ENCODE measurements around the gene PLCD3.
A peak's percentile ranks its signal among the peaks of the same experiment; 100 is the strongest.

The PLCD3 gene, protein sequence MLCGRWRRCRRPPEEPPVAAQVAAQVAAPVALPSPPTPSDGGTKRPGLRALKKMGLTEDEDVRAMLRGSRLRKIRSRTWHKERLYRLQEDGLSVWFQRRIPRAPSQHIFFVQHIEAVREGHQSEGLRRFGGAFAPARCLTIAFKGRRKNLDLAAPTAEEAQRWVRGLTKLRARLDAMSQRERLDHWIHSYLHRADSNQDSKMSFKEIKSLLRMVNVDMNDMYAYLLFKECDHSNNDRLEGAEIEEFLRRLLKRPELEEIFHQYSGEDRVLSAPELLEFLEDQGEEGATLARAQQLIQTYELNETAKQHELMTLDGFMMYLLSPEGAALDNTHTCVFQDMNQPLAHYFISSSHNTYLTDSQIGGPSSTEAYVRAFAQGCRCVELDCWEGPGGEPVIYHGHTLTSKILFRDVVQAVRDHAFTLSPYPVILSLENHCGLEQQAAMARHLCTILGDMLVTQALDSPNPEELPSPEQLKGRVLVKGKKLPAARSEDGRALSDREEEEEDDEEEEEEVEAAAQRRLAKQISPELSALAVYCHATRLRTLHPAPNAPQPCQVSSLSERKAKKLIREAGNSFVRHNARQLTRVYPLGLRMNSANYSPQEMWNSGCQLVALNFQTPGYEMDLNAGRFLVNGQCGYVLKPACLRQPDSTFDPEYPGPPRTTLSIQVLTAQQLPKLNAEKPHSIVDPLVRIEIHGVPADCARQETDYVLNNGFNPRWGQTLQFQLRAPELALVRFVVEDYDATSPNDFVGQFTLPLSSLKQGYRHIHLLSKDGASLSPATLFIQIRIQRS

DNA sequence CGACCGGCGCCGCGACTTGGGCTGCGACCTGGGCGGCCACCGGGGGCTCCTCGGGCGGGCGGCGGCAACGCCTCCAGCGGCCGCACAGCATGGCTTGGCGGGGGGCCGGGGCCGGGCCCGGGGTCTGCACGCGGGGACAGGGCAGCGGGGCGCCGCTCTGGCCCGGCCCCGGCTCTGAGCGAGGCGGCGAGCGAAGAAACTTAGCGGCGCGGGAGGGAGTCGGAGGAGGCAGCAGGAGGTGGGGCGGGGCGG is at the start of gene PLCD3:
Gene PLCD3, minus strand, starts transcription at position 196 of the 252 bp plus-strand sequence. Its CDS starts 105 bp downstream, at position 91.
- no peak for DNase-seq (ENCODE audit: low read depth in 2 of 2)

DNA sequence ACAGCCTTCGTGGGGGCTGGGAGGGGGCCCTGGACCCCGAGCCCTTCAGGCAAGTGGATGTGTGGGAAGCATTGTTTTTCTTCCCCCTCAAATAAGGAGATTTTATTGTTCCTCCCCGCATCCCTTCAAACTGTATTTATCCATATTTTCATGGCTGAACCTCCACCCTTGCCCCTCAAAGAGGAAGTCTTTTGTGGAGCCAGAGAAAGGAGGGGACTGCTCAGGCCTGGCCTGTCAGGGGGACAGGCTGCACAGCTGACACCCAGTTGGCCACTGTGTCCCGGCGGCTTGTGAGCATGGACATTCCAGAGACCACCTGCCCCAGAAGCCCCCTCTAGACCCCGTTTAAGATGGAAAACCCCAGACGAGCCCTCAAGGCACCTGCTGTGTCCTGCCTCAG is 45.2 kb upstream of the PLCD3 start:
- DNase-seq (ENCODE audit: low read depth in 2 of 2): no peak

DNA sequence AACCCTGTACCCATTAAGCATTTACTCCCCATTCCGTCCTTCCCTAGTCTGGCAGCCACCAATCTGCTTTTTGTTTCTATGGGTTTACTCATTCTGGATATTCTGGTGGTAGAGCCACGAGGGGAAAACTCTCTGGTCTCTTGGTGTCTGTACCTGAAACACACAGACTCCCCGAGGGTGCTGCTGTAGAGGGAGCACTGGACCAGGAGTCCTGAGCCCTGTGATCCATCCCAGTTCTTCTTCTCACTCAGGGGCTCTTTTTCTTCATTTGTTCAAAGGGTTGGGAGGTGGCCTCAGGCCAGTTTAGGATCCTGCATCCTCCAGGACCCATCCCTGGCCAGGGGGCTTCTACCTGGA is 43.4 kb upstream of the PLCD3 start:
- no peak for DNase-seq (ENCODE audit: low read depth in 2 of 2)

DNA sequence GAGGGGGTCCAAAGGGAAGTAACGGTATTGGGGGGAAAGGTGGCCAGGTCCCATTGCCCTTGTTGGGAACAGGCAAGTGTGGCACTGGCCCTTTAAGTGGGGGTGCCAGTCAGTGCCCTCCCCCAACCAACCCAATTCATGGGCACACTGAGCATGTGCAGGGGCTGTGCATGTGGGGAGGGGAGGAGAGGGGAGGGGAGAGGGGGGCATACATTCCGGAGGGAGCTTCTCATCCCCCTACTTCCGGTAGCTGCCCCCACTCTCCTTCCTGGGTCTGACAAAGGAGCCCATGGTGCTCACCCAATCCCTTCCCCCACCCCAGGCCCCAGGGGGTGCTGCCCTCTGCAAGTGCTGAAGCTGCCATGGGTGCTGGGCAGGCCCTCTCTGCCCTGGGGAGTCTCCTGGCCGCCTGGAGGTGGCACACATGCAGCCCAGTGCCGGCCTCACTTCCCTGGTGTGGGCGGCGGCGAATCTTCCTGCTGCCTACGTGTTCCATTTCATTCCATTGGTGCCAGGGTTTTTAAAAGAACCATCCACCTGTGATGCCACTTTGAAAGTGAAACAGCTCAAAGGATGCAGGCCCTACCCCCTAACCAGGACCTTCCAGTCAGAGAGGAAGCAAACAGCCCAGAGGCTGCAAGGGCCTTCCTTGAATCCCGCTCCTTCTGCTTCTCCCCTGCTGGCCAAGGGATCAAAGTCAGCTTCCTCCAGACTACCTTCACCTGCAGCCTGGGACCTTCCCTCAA is 40.4 kb upstream of the PLCD3 start:
- peak in 1 of 2 experiments; percentile 68 for DNase-seq (ENCODE audit: low read depth in 2 of 2)

DNA sequence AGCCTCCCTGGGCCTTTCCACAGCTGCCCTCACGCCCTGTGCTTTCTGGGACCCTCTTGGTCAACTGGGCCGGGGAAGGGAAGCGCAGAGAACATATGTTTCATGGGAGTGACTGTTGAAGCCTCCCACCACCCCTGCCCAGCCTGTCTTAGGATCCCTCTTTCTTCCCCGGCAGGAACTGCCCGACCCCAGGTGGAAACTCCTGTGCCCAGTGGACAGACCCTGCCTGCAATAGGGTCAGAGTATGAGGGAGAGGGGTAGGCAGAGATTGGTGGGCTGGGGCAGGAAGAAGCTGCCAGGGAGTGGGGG is 39.9 kb upstream of the PLCD3 start:
- DNase-seq (ENCODE audit: low read depth in 2 of 2): no peak

DNA sequence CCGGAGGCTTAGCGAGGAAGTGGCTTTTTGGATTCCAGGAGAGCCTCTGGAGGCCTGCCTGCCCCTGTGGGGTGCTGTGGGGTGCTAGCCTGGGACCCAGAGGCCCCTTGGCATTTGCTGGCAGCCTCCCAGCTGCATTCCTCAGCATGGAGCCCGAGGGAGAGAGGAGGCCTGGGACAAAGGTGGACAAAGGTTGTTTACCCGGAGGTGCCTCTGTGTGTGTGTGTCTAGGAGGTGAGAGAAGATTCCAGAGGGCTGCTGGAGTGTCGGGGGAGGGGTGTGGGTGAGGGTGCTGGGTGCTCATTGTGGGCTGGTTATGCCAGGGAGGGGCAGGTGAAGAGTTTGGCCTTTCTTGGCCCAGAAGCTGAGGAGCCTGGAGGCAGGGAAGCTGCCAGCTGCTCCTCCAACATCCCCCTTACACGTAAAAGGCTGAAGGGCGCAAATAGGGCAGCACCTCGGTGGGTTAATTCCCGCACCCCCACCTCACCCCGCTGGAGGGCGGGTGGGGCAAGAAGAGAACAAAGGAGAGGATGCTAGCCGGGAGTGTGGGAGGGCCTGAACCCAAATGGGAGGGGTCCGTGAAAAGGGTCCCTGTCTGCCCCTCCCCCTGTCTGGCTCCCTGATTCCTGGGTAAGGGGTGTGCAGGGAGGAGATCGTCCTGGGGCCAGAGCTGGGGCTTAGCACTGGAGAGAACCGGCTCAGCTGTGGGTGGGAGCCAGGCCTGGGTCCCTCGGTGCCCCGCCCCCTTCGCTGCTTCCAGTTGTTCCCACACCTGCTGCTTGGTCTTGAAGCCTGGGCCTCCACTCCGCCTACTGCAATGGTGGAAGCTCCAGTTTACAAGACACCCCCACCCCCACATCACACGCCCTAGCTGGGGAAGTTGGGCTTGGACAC is 39.3 kb upstream of the PLCD3 start:
- no peak for DNase-seq (ENCODE audit: low read depth in 2 of 2)

DNA sequence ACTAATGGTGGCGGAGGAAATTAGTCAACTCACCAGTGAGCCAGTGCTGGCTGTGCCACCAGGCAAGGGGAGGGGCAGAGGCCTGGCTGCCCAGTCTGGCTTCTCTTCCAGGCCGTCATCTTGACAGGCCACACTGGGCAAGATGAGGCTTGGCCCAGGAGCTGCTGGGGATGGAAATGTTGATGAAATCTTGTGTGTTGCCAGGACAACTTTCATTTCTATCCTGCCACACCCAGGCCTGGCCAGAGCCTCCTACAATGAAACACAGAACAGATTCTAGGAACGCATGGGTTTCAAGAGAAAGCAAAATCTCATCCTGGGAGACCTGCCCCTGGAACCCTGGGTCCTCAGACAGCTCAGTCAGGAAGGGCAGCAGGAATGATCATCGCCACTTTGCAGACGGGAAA is 38.6 kb upstream of the PLCD3 start:
- no peak for DNase-seq (ENCODE audit: low read depth in 2 of 2)

DNA sequence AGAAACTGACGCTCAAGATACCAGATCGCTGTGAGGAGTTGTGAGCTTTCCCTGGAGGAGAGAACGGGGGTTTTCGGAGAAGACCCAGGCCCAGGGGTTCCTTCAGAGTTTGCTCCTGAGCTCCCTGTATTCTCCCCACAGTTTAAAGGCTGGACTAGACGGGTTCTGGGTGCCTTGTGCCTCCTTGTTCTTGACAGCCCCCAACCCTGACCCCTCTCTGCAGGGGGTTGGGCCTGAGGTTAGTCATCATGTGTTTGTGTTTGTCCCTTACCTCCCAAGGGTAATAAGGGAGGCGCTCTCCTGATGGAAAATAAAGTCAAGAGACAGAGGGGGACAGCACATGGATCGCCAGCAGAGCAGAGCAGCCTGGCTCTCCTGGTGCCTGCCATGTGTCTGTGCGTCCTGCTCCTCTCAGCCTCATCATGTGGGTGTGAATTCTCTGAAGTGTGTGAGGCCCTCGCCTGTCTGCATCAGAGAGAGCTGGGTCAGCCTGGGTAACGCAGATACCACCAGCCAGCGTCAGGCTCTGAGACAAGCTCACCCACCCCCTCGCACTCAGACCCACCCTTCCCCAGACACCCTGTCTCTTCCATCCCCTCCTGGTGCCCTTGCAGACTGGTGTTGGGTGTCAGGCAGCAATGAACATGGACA is 38.1 kb upstream of the PLCD3 start:
- no peak for DNase-seq (ENCODE audit: low read depth in 2 of 2)

DNA sequence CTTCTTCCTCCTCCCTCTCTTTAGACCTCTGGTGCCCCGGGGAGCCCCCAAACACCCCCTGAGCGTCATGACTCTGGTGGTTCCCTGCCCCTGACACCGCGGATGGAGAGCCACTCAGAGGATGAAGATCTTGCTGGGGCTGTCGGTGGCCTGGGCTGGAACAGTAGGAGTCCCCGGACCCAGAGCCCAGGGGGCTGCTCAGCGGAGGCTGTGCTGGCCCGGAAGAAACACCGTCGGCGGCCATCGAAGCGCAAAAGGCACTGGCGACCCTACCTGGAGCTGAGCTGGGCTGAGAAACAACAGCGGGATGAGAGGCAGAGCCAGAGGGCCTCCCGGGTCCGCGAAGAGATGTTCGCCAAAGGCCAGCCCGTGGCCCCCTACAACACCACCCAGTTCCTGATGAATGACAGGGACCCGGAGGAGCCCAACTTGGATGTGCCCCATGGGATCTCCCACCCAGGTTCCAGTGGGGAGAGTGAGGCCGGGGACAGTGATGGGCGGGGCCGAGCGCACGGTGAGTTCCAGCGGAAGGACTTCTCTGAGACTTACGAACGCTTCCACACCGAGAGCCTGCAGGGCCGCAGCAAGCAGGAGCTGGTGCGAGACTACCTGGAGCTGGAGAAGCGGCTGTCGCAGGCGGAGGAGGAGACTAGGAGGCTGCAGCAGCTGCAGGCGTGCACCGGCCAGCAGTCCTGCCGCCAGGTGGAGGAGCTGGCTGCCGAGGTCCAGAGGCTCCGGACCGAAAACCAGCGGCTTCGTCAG is 36.9 kb upstream of the PLCD3 start:
- DNase-seq (ENCODE audit: low read depth in 2 of 2): no peak

DNA sequence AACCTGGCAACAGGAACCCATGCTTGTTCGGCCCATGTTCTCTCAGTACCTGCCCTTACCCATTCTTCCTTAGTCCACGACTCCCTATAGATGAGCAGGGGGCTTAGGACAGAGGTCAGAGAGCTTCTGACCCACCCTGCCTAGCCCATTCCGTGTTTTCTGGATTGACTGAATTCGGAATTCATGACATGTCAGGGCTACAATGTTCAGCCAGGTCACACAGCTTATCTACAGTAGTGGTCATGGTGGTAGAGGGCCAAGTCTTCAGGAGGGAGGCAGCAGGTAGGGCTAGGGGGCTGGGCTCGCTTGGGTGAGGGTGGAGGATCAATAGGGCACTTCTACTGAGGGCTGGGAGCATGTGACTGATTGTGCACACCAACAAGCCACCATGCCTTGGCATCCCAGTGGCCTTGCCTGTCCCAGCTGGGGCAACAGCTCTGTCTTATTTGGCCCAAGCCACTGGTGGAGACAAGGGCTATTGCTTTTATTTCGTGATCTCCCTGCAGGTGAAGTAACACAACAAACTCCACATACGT is 32.5 kb upstream of the PLCD3 start:
- no peak for DNase-seq (ENCODE audit: low read depth in 2 of 2)

DNA sequence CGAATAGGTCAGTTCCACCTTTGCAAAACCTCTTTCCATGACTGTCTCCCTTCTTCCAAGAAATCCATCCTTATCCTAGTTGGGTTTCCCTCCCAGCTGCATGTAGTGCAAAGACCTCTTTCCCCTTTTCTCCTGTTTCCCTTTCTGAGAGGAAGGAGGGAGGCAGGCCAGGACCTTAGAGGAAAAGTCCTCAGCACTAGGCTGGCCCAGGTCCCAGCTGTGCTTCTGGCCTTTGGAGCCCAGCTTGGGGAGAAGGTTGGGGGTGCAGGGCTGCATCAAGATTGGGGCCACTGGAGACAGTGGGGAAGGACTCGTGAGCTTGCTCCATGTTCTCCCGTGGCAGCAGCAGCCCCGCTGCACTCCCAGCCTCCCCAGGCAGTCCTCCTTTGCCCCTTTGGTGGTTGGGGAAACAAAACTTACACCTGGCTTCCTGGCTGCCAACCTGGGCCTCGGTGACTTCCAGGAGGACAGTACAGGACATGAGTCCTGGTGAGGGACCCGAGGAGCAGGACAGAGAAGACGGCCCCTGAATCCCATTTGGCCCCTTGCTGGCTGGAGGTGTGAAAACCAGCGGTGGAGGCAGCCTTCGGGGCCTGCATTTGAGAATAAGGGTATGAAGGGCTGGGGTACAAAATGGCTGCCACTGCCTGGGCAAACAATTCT is 29.8 kb upstream of the PLCD3 start:
- no peak for DNase-seq (ENCODE audit: low read depth in 2 of 2)

DNA sequence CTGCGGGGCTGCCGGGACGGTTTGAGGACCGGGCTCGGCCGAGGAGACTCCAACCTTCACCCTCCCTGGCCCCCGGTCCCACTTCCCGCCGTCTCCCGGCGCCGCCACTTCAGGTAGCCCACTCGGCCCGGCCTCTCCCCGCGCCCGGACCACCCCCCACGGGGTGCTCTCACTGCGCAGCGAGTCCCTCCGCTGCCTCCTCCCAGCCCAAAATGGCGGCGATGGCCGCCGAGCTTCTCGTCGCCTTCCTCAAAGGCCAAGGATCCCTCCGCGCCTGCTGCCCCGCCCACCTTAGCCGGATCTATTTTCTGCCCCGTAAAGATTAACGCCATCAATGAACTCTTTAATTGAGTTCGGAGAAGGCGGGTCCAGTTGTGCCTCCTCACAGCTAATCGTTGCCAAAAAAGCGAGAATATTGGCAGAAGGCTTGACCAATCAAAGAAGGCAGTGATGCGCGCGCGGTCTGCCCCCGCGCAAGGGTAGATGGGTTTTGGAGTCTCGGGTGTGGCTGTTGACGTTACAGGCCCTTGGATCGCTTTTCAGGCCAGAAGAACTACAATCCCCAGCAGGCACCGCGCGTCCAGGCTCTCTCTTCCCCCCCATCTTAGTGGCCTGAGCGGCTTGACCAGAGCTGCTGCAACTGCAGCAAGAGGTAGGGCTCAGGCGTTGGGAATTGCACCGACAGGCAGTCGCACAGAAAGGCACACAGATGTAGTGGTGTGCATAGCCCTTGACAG is 29.1 kb upstream of the PLCD3 start, which contains the start of gene HEXIM2:
Gene HEXIM2, plus strand, starts transcription at position 588 of the 737 bp plus-strand sequence. CDS start 919 bp downstream, outside the sequence.
- DNase-seq (ENCODE audit: low read depth in 2 of 2): peak; percentile 100

DNA sequence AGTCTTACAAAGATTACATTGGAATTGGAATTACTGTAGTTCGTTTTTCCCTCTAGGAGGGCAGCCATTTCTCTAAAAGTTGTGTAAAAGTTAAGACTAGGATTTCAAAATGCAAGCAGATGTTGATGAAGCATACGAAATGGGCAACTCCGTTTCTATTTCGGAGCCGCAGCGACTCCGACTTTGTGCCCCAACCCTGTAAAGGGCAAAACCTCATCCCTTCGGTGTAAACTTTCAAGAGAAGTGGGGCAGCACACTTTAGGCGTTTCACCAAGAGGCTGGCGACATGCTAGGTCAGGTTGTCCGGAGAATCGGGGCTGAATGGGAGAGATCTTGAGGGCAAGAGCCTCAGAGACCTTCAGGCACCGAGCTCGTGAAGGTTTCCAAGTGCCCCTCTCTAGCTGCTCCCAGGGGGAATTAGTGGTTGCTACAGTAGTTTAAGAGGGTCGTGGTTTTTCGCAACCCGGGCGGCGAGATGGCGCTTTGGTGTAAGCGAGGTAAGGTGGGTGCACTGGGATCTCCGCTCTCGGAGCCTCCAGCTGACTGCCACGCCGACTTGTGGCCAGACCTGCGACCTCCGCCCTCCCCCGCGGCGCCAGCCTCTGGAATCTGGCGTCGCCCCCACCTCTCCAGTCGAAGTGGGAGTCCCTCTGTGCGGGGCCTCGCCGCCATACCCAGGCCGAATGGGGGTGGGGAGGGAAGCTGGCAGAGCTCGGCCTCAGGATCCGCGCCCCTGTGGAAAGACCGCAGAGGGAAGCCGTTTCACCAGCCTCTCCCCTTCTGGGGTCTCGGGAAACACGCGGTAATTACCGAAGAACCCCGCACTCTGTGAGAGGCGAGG is 28.4 kb upstream of the PLCD3 start:
- no peak for DNase-seq (ENCODE audit: low read depth in 2 of 2)

DNA sequence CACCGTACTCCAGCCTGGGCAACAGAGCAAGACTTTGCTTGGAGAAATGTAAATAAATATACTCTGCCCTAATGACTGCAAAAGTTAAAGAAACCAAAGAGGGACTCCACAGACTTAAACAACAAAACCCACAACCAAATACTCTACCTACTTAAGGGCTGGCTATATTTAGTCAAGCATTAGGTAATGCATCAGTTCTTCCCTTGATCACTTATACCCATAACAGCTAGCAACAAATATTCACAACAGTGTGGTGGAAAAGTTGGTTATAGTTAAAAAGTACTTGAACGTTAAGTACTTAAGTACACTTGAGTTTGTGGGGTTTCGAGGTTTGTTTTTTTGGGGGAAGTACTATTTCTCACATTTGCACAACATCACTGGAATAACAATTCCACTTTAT is 23.9 kb upstream of the PLCD3 start:
- DNase-seq (ENCODE audit: low read depth in 2 of 2): no peak

DNA sequence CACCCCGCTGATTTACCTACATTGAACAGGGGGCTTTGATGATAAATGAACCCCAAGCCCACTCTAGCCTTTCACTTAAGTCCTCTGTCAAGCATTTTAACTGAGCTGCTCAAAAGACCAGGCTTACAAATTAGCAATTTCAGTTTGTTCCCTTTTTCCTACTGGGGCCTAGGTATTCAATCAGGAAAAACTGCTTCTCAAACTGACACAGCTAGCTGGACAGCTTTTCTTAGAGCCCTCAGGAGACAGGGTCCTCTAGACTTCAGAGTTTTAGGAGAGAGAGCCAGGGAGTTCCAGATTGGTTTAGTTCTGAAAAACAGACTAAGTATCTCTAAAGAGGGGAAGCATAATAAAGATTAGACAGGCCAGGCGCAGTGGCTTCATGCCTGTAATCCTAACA is 23.2 kb upstream of the PLCD3 start:
- no peak for DNase-seq (ENCODE audit: low read depth in 2 of 2)

DNA sequence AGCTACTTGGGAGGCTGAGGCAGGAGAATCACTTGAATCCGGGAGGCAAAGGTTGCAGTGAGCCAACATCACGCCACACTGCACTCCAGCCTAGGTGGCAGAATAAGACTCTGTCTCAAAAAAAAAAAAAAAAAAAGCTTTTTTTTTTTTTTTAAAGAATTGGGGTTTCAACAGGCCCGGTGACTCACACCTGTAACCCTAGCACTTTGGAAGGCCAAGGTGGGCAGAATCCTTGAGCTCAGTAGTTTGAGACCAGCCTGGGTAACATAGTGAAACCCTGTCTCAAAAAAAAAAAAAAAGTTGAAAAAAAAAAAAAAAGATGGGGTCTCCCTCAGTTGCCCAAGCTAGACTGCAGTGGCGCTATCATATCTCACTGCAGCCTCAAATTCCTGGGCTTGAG is 22.7 kb upstream of the PLCD3 start:
- no peak for DNase-seq (ENCODE audit: low read depth in 2 of 2)

DNA sequence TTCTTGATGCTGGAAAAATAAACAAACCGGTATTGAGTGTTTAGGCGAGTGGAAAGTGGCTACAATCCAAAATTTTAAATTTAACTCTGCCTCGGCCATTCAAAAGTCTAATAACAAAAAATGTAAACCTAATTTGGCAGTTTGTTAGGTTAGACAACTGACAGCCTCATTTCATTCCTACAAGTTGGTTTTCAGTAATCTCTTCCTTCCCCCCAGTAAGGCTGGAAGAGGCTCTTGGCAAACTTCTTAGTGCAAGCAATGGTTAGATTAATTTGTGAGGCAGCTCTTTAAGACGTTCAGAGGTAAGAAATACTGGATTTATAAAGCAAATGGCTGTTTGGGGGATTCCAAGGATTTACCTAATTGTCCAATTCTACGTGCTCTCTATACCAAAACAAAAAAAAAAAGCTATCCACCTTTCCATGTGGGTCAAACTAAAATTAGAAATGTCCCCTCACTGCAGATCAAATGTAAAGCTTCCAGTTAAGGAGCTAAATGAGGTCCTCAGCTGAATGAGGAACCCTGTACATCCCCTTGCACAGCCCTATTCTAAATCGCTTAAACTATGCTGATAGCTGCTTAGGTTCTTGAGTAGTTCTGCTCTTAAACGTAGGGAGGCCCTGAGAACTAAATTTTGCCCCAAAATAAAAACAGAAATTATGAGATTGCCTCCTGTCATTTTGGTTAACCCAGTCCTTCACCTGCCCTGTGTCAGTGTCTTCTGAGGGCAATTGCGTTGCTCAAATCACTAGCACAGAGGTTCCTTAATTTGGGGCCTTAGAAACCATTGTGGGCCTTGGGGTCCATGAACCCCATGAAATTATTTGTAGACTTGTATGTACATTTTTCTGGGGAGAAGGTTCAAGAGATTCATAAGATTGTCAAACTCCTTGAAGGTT is 18.8 kb upstream of the PLCD3 start:
- no peak for DNase-seq (ENCODE audit: low read depth in 2 of 2)
